Measurements from ENCODE around the gene ANKZF1.

The ANKZF1 gene

GRCh38 chr2:219216535-219216915, 13.1 kb upstream of the ANKZF1 start:
- peak overlapping the region; percentile 91 for H3K4me3 Mint-ChIP-seq
- no peak for ATAC-seq
- no peak for DNase-seq (ENCODE audit: low spot score in 2 of 2)
- no peak overlapping the region for H3K27ac Mint-ChIP-seq
- H3K4me1 Mint-ChIP-seq = peaks cover 44% of the 10 kb centered on the region
- H3K36me3 Mint-ChIP-seq = peaks cover 70% of the 10 kb centered on the region
- no peaks in the 10 kb centered on the region for H3K9me3 Mint-ChIP-seq

- Mint-ChIP-seq H3K4me3 (peak overlapping the region; percentile 91), H3K27ac (peak overlapping the region; percentile 87), H3K4me1 (peaks cover 47% of the 10 kb centered on the region), H3K9me3 (no peaks in the 10 kb centered on the region), H3K36me3 (peaks cover 70% of the 10 kb centered on the region)
- ATAC-seq (peak; percentile 61), DNase-seq (ENCODE audit: low spot score in 2 of 2) (no peak)
Observed at GRCh38 chr2:219218217-219218731, 11.3 kb upstream of the ANKZF1 start.

DNA sequence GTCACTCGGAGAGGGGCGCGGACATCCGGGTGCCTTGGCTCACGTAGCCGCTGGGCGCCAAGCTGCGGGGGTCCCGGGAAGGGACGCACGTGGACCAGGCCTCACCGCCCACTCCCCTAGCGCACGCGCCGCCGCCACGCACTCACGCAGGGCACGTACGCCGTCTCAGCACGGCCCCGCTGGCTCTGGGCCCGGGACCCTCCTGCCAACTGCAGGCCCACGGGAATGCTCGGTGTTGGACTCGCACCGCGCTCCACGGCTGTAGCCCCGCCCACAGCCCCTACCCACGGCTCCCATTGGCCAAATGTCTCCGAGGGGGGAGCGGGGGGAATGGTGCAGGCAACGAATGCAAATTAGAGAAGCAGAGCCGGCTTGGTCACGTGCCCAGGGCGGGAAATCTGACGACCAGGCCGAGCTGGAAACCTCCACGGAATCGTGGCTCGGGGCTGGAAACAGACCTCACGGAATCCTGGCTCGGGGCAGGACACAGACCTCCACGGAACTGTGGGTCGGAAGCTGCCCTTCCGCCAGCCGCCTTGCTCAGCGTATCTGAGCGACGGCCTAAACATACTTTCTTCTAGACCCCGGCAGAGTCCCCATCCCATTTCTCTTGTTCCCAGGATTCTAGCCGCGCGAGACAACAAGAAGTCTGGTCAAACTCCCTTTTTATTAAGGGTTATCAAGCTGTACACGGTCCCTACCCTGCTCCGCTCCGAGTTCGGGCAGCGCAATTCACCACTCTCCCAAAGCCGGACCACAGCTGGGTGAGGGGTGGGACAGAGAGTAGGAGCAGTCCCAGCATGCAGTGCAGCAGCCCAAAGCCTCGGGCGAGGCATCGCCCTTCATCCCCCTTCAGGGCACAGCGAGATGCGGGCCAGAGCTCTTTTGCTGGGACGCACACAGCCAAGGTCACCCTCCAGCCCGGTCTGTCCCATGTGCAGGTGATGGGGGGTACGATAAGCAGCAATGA, 10.6 kb upstream of the ANKZF1 start, which contains the start of gene ABCB6:
Gene ABCB6, minus strand, starts transcription at position 227 of the 970 bp plus-strand sequence. CDS start 285 bp downstream, outside the sequence.
- Mint-ChIP-seq H3K9me3 (no peaks in the 10 kb centered on the region), H3K4me3 (peak within 1 kb of the TSS; percentile 91), H3K27ac (peak within 1 kb of the TSS; percentile 87), H3K36me3 (peaks cover 70% of the 10 kb centered on the region), H3K4me1 (peaks cover 46% of the 10 kb centered on the region)
- ATAC-seq (peak; percentile 85), DNase-seq (ENCODE audit: low spot score in 2 of 2) (peak; percentile 71 to 87)

DNA sequence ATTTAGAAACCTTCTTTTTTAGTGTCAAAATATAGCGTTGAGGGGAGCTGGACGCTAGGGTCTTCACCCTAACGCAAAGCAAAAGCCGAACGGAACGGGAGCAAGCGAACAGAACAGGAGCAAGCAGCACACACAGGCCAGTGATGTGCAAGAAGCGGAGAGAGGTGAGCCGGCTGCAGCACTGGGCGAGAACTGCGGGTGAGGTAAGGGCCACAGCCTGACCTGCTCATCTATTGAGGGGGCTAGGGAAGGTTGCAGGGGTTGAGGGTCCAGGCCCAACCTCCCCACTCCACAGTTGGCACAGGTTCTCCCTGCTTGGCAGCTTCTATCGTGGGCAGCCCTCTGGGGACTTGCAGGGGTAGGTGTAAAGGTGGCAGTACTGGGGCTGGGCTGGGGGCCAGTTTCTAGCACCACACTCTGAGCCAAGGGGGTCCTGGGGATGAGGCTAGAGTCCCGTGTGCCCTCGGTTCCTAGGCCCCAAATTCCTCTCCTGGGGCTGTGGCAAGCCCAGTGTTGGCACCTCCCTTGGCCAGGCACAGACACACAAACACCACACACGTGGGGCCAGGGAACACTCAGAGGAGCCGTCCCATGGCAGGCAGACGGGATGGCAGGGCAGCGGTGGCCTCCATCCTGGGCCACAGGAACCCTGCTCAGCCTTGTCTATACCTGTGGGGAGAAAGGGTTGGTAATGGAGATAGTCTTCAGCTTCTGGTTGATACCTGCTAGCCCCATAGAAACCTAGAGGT, 9.6 kb upstream of the ANKZF1 start:
- Mint-ChIP-seq H3K9me3 (no peaks in the 10 kb centered on the region), H3K27ac (peak overlapping the region; percentile 60), H3K4me1 (peaks cover 40% of the 10 kb centered on the region), H3K4me3 (no peak overlapping the region), H3K36me3 (peaks cover 70% of the 10 kb centered on the region)
- ATAC-seq (no peak), DNase-seq (ENCODE audit: low spot score in 2 of 2) (no peak)

- peaks cover 76% of the 10 kb centered on the region for H3K36me3 Mint-ChIP-seq
Observed at GRCh38 chr2:219220652-219221402, 8.8 kb upstream of the ANKZF1 start.

DNA sequence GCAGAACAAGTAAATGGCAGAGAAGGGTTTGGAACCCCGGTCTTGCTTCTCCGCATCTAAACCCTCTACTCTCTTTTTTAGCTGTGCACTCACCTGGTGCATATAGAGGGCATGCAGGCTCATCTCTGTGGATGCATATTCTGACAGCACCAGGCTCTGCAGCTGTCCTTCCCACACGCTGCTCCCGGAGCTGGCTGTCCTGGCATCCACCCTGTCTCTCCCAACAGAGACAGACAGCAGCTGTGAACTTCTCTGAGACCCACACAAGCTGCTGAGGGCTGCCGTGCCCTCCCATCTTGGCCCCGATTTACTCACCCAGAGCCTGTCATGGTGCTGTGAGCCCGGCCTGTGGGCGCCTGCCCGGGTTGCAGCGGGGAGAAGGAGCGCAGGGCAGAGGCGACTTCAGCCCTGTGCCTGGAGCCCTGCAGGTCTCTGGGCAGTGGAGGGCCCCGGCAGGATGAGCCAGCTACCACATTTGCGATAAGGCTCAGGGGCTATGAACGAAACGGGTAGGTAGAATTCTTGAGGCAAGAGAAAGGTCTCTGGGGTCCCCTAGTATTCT, 7.6 kb upstream of the ANKZF1 start:
- no peak for DNase-seq (ENCODE audit: low spot score in 2 of 2)
- Mint-ChIP-seq H3K9me3 (no peaks in the 10 kb centered on the region), H3K4me1 (peaks cover 39% of the 10 kb centered on the region), H3K36me3 (peaks cover 78% of the 10 kb centered on the region), H3K27ac (no peak overlapping the region), H3K4me3 (no peak overlapping the region)
- no peak for ATAC-seq

More at GRCh38 chr2:219220652-219221402, 8.8 kb upstream of the ANKZF1 start:
- no peak overlapping the region for H3K27ac Mint-ChIP-seq
- H3K4me1 Mint-ChIP-seq = peaks cover 45% of the 10 kb centered on the region
- H3K4me3 Mint-ChIP-seq = no peak overlapping the region
- ATAC-seq = no peak
- no peaks in the 10 kb centered on the region for H3K9me3 Mint-ChIP-seq
- no peak for DNase-seq (ENCODE audit: low spot score in 2 of 2)

GRCh38 chr2:219223831-219224610, 5.6 kb upstream of the ANKZF1 start:
- Mint-ChIP-seq H3K27ac (no peak overlapping the region), H3K4me1 (peaks cover 46% of the 10 kb centered on the region), H3K9me3 (no peaks in the 10 kb centered on the region), H3K4me3 (no peak overlapping the region), H3K36me3 (peaks cover 77% of the 10 kb centered on the region)
- DNase-seq (ENCODE audit: low spot score in 2 of 2) (no peak), ATAC-seq (no peak)

DNA sequence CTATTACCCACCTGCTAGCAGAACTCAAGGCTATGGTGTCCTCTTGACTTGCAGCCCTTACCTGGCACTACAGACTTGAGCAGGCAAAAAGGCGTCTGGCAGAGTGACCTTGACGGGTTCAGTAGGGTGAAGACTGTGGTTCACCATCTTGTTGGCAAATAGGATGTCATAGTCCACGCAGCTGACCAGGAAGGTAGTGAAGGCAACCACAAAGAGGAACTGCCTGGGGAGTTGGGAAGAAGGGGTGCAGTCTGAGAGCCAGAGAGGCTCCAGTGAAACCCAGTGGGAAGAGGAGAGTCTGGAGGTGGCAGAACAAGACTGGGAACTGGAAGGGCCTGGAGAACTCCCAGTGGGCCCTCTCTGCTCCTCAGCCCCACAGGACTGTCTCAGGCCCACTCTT, 4.3 kb upstream of the ANKZF1 start:
- peaks cover 45% of the 10 kb centered on the region for H3K4me1 Mint-ChIP-seq
- peaks cover 79% of the 10 kb centered on the region for H3K36me3 Mint-ChIP-seq
- ATAC-seq (no peak), DNase-seq (ENCODE audit: low spot score in 2 of 2) (no peak)
- H3K9me3 Mint-ChIP-seq = no peaks in the 10 kb centered on the region
- no peak overlapping the region for H3K4me3 Mint-ChIP-seq
- H3K27ac Mint-ChIP-seq = peak overlapping the region; percentile 75

DNA sequence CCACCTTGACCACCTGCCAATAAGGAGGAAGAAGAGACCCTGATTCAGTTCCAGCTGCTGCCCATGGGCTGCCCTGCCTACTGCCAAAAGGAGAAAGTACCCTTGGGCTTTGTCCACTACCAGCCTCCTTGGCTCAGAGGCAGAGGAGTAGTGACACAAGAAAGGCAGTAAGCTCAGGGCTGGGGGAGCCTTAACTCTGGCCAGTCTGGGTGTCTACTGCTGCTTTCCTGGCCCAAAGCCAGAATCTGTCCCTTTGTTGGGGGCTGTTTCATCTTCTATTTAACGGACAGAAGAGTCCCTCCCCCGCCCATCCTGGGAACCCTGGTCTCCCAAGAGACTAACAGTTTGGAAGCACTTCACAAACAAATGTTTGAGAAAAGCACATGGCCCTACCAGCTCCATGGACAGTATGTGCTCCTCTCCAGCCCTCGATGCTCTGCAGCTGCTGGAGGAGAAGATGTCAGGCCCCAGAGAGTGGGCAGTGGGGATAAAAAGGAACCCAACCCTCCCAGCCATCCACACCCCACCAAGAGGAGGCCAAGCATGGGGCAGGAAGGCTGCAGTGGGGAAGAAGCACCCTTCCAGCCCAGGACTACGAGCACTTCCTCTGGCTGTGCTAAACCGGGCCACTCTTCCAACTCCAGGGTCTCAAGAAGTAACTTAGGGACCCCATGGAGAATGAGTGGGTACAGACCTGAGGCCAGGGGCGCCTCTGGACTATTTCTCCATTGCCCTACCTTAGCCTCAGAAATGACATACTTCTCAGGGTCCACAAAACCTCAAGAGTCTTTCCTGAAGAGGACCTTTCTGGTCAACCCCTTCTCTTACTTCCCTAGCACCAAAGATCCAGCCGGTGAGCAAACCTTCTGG, 1.3 kb upstream of the ANKZF1 start:
- H3K4me1 Mint-ChIP-seq = peaks cover 51% of the 10 kb centered on the region
- peaks cover 86% of the 10 kb centered on the region for H3K36me3 Mint-ChIP-seq
- no peaks in the 10 kb centered on the region for H3K9me3 Mint-ChIP-seq
- peak overlapping the region; percentile 98 for H3K4me3 Mint-ChIP-seq
- peak overlapping the region; percentile 98 for H3K27ac Mint-ChIP-seq
- no peak for DNase-seq (ENCODE audit: low spot score in 2 of 2)
- no peak for ATAC-seq

- Mint-ChIP-seq H3K27ac (peak overlapping the region; percentile 98), H3K9me3 (no peaks in the 10 kb centered on the region), H3K36me3 (peaks cover 86% of the 10 kb centered on the region), H3K4me3 (peak overlapping the region; percentile 98), H3K4me1 (peaks cover 55% of the 10 kb centered on the region)
- DNase-seq (ENCODE audit: low spot score in 2 of 2) = no peak
- ATAC-seq = peak; percentile 42
Observed at GRCh38 chr2:219228911-219229304, 698 bp upstream of the ANKZF1 start.

DNA sequence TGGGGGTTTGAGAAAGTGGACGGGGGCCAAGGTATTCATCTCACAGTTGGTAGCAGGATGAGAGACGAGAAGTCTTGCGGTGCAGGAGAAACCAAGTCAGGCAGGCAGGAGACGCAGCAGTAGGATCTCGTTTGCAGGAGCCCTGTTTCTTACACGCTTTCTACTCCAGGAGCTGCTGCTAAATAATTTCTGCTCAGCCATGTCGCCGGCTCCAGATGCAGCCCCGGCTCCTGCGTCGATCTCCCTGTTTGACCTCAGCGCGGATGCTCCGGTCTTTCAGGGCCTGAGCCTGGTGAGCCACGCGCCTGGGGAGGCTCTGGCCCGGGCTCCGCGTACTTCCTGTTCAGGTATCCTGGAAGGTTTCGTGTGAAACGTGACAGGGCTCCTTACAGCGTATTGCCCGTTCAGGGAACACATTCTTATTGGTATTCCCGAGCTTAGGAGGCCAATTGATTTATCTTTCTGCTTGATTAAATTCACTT, 494 bp downstream of the ANKZF1 start:
- ATAC-seq (peak; percentile 35), DNase-seq (ENCODE audit: low spot score in 2 of 2) (peak in 1 of 2 donors; percentile 80)
- peak overlapping the region; percentile 98 for H3K4me3 Mint-ChIP-seq
- H3K4me1 Mint-ChIP-seq = peaks cover 58% of the 10 kb centered on the region
- H3K9me3 Mint-ChIP-seq = no peaks in the 10 kb centered on the region
- peak overlapping the region; percentile 98 for H3K27ac Mint-ChIP-seq
- H3K36me3 Mint-ChIP-seq = peaks cover 86% of the 10 kb centered on the region

- Mint-ChIP-seq H3K36me3 (peaks cover 94% of the 10 kb centered on the region), H3K4me3 (no peak overlapping the region), H3K27ac (no peak overlapping the region), H3K9me3 (no peaks in the 10 kb centered on the region), H3K4me1 (peaks cover 46% of the 10 kb centered on the region)
- DNase-seq (ENCODE audit: low spot score in 2 of 2) = no peak
- no peak for ATAC-seq
Observed at GRCh38 chr2:219234331-219234730, 4.7 kb downstream of the ANKZF1 start.

DNA sequence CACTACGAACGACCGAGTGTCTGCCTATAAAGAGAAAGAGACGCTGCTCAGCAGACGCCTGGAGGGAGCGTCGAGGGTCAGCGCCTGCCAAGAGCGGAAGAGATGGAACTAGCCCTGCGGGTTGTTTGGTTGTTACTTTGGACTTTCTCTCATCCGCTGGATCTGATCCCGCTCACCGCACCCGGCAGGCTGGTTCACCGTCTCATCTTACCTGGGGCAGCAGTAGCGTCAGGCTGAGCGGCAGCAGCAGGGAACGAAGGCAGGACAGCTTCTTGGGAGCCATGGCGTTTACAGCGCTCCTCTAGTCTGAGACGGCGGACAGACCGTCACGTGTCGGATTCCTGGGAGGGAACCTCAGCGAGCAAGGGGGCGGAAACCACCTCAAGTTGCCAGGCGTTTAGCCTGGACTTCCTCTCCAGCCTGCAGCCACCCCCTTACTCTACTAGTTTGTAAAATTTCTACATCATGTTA, 13.7 kb downstream of the ANKZF1 start:
- H3K36me3 Mint-ChIP-seq = peaks cover 35% of the 10 kb centered on the region
- no peak overlapping the region for H3K27ac Mint-ChIP-seq
- DNase-seq (ENCODE audit: low spot score in 2 of 2) (no peak), ATAC-seq (no peak)
- H3K4me1 Mint-ChIP-seq = peaks cover 33% of the 10 kb centered on the region
- no peaks in the 10 kb centered on the region for H3K9me3 Mint-ChIP-seq
- peak overlapping the region; percentile 23 for H3K4me3 Mint-ChIP-seq

All from stimulated activated effector memory CD8-positive, alpha-beta T cell treated with anti-CD3 and anti-CD28 coated beads, Interleukin-12 subunit alpha, Interleukin-12 subunit beta, amount 100 ng/mL, for 72 hours (primary cell).